Ectodermal cell (in vitro differentiated cells): Measurements from ENCODE around the gene ZHX3.
"Not testable (repeated sequence)": the region's sequence is repeated elsewhere in the genome, so short reads cannot be mapped to it uniquely, and the experiment has no call there.

Experiments
- H3K27ac ChIP-seq: 2 replicates; pipeline ENCODE4 v1.7.0; 2013; ENCODE audit warnings: mild to moderate bottlenecking, low read depth, low read length; ENCODE audit not compliant: insufficient read depth, poor library complexity, severe bottlenecking
- H3K27me3 ChIP-seq: 2 replicates; pipeline ENCODE4 v1.7.0; 2013; ENCODE audit warnings: mild to moderate bottlenecking, low read length; ENCODE audit not compliant: insufficient read depth, control insufficient read depth, poor library complexity, severe bottlenecking
- H3K36me3 ChIP-seq: one replicate; pipeline ENCODE4 v1.7.0; 2013; ENCODE audit warnings: low read length; ENCODE audit not compliant: control insufficient read depth, insufficient read depth
- H3K4me1 ChIP-seq: one replicate; pipeline ENCODE4 v1.7.0; 2013; ENCODE audit warnings: low read length; ENCODE audit not compliant: control insufficient read depth, insufficient read depth
- H3K4me3 ChIP-seq: 2 replicates; pipeline ENCODE4 v1.7.0; 2013; ENCODE audit warnings: low read depth, low read length, control low read depth; ENCODE audit not compliant: insufficient read depth
- H3K9me3 ChIP-seq: 2 replicates; pipeline ENCODE4 v1.7.0; 2013; ENCODE audit warnings: mild to moderate bottlenecking, low read length, moderate library complexity; ENCODE audit not compliant: control insufficient read depth
- WGBS, 2 experiments: methylation state at CpG; one replicate each; pipeline ENCODE4 v1.1.7; 2013; ENCODE audit warnings: missing lambda C conversion rate in 2 of 2; 5-methylcytosine and 5-hydroxymethylcytosine counted together

The ZHX3 gene

DNA sequence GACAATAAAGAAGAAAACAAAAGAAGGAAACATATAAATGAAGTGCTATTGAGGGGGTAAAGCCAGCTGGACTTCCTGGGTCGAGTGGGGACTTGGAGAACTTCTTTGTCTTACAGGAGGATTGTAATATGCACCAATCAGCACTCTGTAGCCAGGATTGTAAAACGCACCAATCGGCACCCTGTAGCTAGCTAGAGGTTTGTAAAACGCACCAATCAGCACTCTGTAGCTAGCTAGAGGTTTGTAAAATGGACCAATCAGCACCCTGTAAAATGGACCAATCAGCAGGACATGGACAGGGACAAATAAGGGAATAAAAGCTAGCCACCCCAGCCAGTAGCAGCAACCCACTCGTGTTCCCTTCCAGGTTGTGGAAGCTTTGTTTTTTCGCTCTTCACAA is 5.5 kb downstream of the ZHX3 start:
- WGBS, 2 experiments = 93% methylated on average over 6 of the region's 6 CpGs
- not testable (repeated sequence) for H3K27ac ChIP-seq, H3K4me3 ChIP-seq, H3K4me1 ChIP-seq, H3K9me3 ChIP-seq, H3K27me3 ChIP-seq, H3K36me3 ChIP-seq

DNA sequence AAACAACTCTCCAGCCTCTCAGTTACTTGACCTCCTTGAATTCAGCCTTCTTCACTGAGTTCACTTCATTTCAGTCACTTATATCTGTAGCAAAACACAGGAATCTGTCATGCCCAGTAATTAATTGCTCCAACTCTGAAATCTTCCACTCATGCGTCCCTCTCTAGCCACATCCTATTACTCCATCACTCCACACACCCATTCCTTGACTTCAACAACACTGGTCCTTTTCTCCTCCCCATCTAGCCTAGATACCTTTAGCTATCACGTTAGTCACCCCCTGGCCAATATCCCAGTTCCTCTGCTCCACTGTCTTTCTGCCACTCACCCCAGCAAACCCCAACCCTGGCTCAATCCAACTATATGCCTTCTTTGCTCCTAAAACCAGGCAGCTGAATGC is 7.7 kb downstream of the ZHX3 start:
- H3K36me3 ChIP-seq = no peaks in the 10 kb centered on the region
- H3K4me3 ChIP-seq = no peak overlapping the region
- H3K27ac ChIP-seq = no peak overlapping the region
- no peaks in the 10 kb centered on the region for H3K9me3 ChIP-seq
- no peaks in the 10 kb centered on the region for H3K27me3 ChIP-seq
- no peaks in the 10 kb centered on the region for H3K4me1 ChIP-seq
- WGBS, 2 experiments = 94 to 95% methylated on average over 2 of the region's 2 CpGs

DNA sequence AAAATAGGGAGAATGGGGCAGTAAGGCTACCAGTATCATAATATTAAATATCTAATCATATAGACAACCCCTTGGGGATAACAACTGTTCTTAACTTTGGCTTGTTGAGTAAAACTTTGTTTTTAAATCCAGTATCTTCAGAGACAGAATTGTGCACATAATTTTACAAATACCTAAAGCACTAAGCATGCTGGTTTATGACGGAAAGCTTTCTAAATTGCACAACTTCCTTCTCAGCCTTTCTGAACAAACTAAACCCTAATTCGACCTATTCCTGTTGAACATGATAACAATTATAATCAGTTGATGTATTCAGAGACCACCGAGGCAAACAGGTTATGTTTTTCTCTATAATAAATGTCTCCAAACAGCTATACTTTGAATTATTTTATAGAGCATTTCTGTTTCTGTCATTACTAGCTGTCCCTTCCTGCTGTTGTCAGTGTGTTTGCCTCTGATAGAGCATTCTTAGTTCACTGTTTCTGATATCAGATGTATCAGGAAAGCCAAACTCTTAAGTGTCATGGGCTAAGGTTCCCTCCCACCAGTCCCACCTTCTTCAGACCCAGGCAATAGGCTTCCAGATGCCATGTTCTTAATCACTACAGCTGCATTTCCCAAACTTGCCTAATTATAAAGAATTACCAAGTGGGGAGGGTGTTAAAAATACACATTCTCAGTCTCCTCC is 8.7 kb downstream of the ZHX3 start:
- Histone ChIP-seq H3K9me3 (no peaks in the 10 kb centered on the region), H3K36me3 (no peaks in the 10 kb centered on the region), H3K27ac (no peak overlapping the region), H3K27me3 (no peaks in the 10 kb centered on the region), H3K4me3 (no peak overlapping the region), H3K4me1 (no peaks in the 10 kb centered on the region)
- WGBS, 2 experiments = 88 to 100% methylated on average over 3 of the region's 3 CpGs

DNA sequence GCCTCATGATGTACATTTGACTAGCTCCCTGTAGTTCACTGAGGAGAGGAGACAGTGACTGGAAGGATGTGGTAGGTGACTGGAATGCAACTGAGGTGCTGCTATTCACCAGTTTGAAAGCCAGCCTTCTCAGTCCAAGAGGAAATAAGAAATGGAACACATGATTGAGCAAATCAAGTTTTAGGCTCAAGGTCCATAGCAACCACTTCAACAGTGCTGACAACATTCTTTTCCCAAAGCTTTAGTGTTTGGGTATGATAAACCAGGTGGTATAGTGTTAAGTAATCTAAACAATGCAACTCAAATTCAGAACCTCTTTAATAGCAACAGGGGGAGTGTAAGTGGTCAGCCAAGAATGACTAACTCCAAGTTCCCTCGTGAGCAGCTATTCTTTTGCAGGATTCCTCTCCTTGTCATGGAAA is 9.2 kb downstream of the ZHX3 start:
- Histone ChIP-seq H3K27me3 (no peaks in the 10 kb centered on the region), H3K4me1 (no peaks in the 10 kb centered on the region), H3K9me3 (no peaks in the 10 kb centered on the region), H3K4me3 (no peak overlapping the region), H3K27ac (no peak overlapping the region), H3K36me3 (no peaks in the 10 kb centered on the region)
- WGBS, 2 experiments = 20 to 44% methylated on average over 1 of the region's 1 CpG

DNA sequence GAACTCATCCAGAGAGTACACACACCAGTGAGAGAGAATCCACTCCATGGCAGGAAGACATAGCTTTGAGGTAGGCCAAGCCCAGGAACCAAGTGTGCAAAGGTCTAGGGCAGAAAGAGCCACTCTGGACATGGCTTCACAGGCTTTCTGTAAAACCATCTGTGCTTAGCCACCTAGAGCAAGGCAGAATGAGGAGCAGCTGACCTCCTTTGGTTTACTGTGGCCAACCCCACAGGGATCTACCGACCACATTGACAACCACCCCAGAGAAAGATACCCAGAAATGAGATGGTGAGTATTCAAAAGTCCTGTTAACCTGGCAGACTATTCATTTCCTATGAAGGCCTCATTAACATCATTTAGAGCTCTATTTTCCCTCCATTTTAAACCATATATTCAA is 10.5 kb downstream of the ZHX3 start:
- Histone ChIP-seq H3K27me3 (no peaks in the 10 kb centered on the region), H3K4me1 (no peaks in the 10 kb centered on the region), H3K27ac (no peak overlapping the region), H3K9me3 (no peaks in the 10 kb centered on the region), H3K4me3 (no peak overlapping the region), H3K36me3 (no peaks in the 10 kb centered on the region)
- WGBS, 2 experiments = 83 to 100% methylated on average over 1 of the region's 1 CpG

DNA sequence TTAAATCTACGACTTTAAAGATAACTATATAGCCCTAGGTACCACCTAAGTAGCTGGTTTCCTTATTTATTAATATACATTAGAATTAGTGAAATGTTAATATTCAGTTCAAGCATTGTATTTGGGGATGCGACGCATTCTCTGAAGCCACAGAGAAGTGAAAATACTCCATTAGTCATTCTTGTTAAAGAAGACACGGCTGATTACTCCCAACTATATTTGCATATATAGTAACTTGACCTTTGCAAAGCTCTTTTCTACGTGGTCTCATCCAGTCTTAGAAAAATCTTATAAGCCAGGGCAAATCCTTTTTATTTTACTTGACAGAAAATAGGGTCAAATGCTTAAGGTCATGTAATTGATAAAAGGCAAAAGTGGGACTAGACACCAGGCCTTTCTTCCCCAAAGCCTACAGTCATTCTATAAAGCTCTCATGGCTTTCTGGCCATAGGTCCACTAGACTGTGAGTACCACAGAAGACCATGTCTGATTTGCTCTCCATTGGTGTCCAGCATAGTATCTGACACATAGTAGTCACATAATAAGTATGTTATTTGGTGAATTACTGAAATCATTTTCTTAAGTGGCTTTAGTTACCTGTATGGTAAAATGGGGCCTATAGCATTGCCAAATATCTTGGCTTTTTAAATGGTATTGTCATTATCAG is 11.3 kb downstream of the ZHX3 start:
- Histone ChIP-seq H3K4me3 (no peak overlapping the region), H3K36me3 (no peaks in the 10 kb centered on the region), H3K27ac (no peak overlapping the region), H3K9me3 (no peaks in the 10 kb centered on the region), H3K4me1 (no peaks in the 10 kb centered on the region), H3K27me3 (no peaks in the 10 kb centered on the region)
- WGBS, 2 experiments = 84 to 95% methylated on average over 3 to 4 of the region's 5 CpGs

DNA sequence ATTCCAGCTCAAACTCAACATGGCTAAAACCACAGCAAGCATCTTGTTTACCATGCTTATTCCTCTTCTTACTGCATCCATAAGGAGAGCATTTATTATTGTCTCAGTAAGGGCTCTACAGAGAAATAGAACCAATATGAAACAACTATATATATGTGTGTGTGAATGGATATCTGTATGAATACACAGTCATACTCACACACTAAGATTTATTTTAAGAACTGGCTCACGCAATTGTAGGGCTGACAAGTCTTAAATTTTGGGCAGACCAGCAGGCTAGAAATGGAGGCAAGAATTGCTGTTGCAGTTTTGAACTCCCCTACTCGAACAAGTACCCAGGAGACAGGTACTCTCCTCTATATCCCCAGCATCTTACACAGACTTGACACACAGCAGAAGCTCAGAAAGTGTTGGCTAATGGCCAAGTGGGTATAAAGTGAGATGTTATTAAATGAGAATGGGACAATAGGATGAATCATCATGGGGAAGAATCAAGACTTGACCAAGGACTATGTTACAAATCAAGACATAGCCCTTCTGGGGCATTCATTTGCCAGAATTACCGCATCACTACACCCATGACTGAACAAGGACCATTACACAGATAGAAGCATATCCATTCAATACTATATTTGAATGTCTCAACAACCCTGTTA is 13.0 kb downstream of the ZHX3 start:
- no peaks in the 10 kb centered on the region for H3K36me3 ChIP-seq
- H3K9me3 ChIP-seq = no peaks in the 10 kb centered on the region
- WGBS, 2 experiments = 94% methylated on average over 3 of the region's 3 CpGs
- no peaks in the 10 kb centered on the region for H3K27me3 ChIP-seq
- H3K27ac ChIP-seq = no peak overlapping the region
- H3K4me1 ChIP-seq = no peaks in the 10 kb centered on the region
- no peak overlapping the region for H3K4me3 ChIP-seq

DNA sequence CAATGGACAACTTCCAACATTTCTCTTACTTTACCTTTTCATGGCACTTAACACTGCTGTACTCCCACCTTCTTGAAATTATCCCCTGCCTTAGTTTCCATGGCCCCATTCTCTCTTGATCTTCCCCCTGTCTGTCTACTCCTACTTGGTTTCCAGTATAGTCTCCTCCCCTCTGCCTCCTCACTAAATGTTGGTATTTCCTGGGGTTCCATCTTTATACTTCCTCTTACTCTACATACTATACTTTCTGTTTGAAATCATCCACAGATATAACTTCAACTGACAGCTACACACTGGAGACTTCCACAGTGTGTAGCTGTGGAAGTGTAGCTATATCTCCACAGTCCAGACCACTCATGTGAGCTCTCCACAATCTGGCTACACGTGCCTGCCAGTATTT is 13.5 kb downstream of the ZHX3 start:
- no peak overlapping the region for H3K27ac ChIP-seq
- no peaks in the 10 kb centered on the region for H3K9me3 ChIP-seq
- H3K27me3 ChIP-seq = no peaks in the 10 kb centered on the region
- no peaks in the 10 kb centered on the region for H3K36me3 ChIP-seq
- no peak overlapping the region for H3K4me3 ChIP-seq
- no peaks in the 10 kb centered on the region for H3K4me1 ChIP-seq
- WGBS, 2 experiments = 87% methylated on average over 1 of the region's 1 CpG

DNA sequence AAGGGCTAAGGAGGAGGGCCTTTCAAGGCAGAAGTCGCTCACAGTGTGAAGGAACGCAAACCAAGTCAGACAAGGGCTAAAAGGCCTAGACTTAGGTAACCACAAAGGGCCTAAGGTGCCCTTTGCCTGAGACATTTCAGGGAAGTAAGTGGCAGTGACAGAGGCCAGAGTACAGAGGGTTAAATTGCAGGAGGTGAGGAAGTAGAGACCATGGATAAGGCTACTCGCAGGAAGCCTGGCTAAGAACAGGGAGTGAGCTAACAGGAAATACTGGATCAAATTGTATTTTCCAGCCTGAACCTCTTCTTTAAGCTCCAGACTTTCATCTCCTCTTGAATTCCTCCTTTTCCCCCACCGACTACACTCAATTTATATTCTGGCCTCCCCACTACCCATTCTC is 16.6 kb downstream of the ZHX3 start:
- Histone ChIP-seq H3K27me3 (no peaks in the 10 kb centered on the region), H3K27ac (no peak overlapping the region), H3K36me3 (no peaks in the 10 kb centered on the region), H3K4me3 (no peak overlapping the region), H3K4me1 (no peaks in the 10 kb centered on the region), H3K9me3 (no peaks in the 10 kb centered on the region)
- WGBS, 2 experiments = 90 to 93% methylated on average over 4 of the region's 4 CpGs

DNA sequence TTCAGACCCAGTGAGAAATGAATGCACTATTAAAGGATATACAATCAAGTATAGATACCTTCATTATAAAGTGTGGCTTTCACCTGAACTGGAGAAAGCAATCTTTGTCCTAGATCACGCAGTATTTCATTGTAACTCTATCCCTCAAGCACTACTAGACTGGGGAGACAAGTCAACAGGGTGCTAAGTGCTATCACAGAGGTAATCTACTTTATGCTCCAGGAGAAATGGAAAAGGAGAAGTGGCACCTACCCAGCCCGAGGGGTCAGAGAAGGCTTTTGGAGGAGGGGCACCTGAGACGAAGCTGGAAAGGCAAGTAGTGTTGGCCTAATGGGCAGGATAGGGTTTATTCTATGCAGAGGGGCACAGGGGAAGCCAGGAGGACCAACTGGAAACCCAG is 17.1 kb downstream of the ZHX3 start:
- Histone ChIP-seq H3K4me3 (no peak overlapping the region), H3K9me3 (no peaks in the 10 kb centered on the region), H3K27ac (no peak overlapping the region), H3K4me1 (no peaks in the 10 kb centered on the region), H3K27me3 (no peaks in the 10 kb centered on the region), H3K36me3 (no peaks in the 10 kb centered on the region)
- 87 to 89% methylated on average over 3 of the region's 3 CpGs for WGBS, 2 experiments
